Measurements from ENCODE around the gene HYI.

HYI gene

GRCh38 chr1:43434256-43434655, 19.5 kb downstream of the HYI start:
- no peak overlapping the region for H3K4me3 ChIP-seq (ENCODE audit: low read length)
- TF ChIP-seq, protein P1, sequence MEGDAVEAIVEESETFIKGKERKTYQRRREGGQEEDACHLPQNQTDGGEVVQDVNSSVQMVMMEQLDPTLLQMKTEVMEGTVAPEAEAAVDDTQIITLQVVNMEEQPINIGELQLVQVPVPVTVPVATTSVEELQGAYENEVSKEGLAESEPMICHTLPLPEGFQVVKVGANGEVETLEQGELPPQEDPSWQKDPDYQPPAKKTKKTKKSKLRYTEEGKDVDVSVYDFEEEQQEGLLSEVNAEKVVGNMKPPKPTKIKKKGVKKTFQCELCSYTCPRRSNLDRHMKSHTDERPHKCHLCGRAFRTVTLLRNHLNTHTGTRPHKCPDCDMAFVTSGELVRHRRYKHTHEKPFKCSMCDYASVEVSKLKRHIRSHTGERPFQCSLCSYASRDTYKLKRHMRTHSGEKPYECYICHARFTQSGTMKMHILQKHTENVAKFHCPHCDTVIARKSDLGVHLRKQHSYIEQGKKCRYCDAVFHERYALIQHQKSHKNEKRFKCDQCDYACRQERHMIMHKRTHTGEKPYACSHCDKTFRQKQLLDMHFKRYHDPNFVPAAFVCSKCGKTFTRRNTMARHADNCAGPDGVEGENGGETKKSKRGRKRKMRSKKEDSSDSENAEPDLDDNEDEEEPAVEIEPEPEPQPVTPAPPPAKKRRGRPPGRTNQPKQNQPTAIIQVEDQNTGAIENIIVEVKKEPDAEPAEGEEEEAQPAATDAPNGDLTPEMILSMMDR (conservative IDR thresholded peaks at IDR 0.05; ENCODE audit: low read depth, low read length): no peak
- no peak for DNase-seq (ENCODE audit: low read depth)

GRCh38 chr1:43432907-43433306, 20.8 kb downstream of the HYI start:
- TF ChIP-seq, protein P1 (conservative IDR thresholded peaks at IDR 0.05; ENCODE audit: low read depth, low read length): no peak
- no peak overlapping the region for H3K4me3 ChIP-seq (ENCODE audit: low read length)
- no peak for DNase-seq (ENCODE audit: low read depth)

GRCh38 chr1:43432171-43432860, 21.4 kb downstream of the HYI start:
- DNase-seq (ENCODE audit: low read depth): no peak
- no peak overlapping the region for H3K4me3 ChIP-seq (ENCODE audit: low read length)
- TF ChIP-seq, protein P1 (conservative IDR thresholded peaks at IDR 0.05; ENCODE audit: low read depth, low read length): no peak

- H3K4me3 ChIP-seq (ENCODE audit: low read length): no peak overlapping the region
- no peak for DNase-seq (ENCODE audit: low read depth)
- TF ChIP-seq, protein P1 (conservative IDR thresholded peaks at IDR 0.05; ENCODE audit: low read depth, low read length): no peak
Observed at GRCh38 chr1:43431676-43432075, 22.1 kb downstream of the HYI start.

DNA sequence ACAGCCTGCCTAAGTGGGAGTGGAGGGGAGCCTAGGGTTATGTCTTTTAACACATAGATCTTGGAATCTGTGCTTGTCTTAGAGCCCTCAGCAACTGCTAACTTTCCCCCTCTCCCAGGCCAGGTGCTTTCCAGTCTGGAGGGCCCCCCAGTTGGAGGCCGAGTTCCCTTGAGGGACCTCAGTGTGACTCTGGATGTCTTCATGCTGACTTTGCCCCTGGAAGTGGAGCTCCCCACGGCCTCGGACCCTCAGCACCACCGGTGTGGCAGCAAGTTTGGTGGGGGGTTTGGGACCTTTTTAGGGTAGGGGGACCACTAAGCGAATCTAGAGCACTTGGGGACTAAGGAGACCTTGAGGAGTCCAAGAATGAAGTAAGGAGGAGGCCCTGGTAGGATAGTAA, 22.9 kb downstream of the HYI start:
- H3K4me3 ChIP-seq (ENCODE audit: low read length): no peak overlapping the region
- DNase-seq (ENCODE audit: low read depth): no peak
- TF ChIP-seq, protein P1 (conservative IDR thresholded peaks at IDR 0.05; ENCODE audit: low read depth, low read length): no peak

DNA sequence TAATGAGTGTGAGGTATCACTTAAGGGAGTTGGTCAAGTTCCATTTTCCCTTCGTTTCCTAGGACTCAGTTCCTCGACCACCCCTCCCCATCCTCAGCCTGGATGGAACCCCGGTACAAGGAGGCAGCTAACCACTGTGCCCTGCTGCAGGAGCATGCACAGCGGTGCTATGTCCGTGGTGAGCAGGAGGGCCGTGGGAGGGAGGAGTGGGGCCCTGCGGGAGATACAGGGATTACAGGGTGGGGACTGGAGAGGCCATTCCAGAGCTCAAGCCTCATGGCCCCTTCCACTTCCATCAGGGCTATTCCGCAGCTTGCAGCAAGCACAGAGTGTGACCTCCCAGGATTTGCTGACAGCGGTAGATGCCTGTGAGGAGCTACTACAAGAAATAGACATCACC, 25.8 kb downstream of the HYI start:
- TF ChIP-seq, protein P1 (conservative IDR thresholded peaks at IDR 0.05; ENCODE audit: low read depth, low read length): no peak
- no peak overlapping the region for H3K4me3 ChIP-seq (ENCODE audit: low read length)
- DNase-seq (ENCODE audit: low read depth): no peak

DNA sequence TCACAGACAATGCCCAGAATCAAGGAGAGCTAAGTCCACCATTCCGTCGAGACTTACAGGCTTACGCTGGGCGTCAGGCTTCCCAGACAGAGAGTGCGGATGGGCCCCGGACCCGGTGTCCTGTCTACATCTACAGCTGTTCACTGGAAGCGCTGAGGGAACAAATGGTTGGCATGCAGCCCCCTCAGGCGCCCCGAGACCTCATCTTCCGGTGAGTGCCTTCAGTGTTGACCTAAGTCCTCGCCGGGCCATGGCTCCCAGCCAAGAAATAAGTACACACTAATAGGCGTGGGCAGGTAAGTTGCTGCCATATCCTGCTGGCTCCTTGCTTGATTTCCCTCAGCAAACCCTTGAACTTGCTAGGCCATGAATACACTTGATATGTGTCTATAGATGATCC, 26.2 kb downstream of the HYI start:
- TF ChIP-seq, protein P1 (conservative IDR thresholded peaks at IDR 0.05; ENCODE audit: low read depth, low read length): no peak
- no peak overlapping the region for H3K4me3 ChIP-seq (ENCODE audit: low read length)
- no peak for DNase-seq (ENCODE audit: low read depth)

Measured in retinal pigment epithelial cell (primary cell).